AG04450 (cell line): Measurements from ENCODE around the gene KCNMB2. TPM values are rescaled to one million over a fixed set of nuclear protein-coding genes. Genes with fewer than 3 reads are reported as not detected.

Source experiments
- CTCF ChIA-PET: fragments of 300-600, 350-600 bp; formaldehyde crosslinking; extraction: SDS; loops from one replicate; lab custom pipeline; 2022; ENCODE audit warnings: antibody characterized with exemption, inconsistent platforms; lab: Charles Lee
- POLR2A ChIA-PET: fragments of 350-600 bp; formaldehyde crosslinking; extraction: SDS; loops from one replicate; lab custom pipeline; 2021; ENCODE audit warnings: antibody characterized with exemption, inconsistent platforms; lab: Yijun Ruan, JAX
- DNase-seq: peaks from one replicate; pipeline ENCODE4 v3.0.0-alpha.2; 2011; ENCODE audit warnings: low read depth, low spot score
- H3K27ac ChIP-seq: one replicate; pipeline ENCODE4 v1.5.1; 2012; ENCODE audit warnings: low read depth, low read length, control low read depth
- H3K27me3 ChIP-seq: one replicate; pipeline ENCODE4 v1.6.0; 2012; ENCODE audit warnings: low read length; ENCODE audit not compliant: control insufficient read depth, insufficient read depth
- H3K4me3 ChIP-seq: 2 replicates; pipeline ENCODE4 v1.5.1; 2011; ENCODE audit warnings: mild to moderate bottlenecking, low read depth, low read length, control low read depth
- H3K9me3 ChIP-seq: 2 replicates; pipeline ENCODE4 v1.5.1; 2012; ENCODE audit warnings: low read length; ENCODE audit not compliant: control insufficient read depth, insufficient read depth
- CTCF ChIP-seq: IDR thresholded peaks from 2 replicates; pipeline ENCODE4 v1.5.1; 2011; ENCODE audit warnings: low read depth, low read length, control low read depth, inconsistent platforms
- polyA plus RNA-seq: library from polyadenylated mRNA; depleted of rRNA; stranded (reverse); fragments of >200 nt; gene quantifications from 2 replicates; pipeline ENCODE4 v1.2.3, GENCODE V29; 2011

Gene KCNMB2
- polyA plus RNA-seq, 1 experiment: not detected

DNA sequence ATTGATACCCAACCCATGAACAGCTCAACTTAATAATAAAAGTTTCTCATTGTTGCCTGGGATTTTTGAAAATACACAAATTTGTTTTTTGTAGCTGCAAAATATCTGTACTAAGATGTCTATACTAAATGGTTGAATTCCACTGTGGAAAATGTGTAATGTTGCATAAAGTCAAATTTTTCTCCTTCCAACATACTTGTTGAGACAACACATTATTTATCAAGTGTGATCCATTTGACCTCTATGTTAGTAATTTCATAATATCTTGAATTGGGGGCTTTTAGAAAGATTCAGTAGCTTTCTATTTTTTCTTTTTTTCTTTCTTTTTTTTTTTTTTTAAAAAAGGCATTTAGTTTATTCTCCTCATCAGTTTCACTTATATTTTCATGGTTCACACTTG is 88.0 kb downstream of the KCNMB2 start:
- Histone ChIP-seq H3K9me3 (no peaks in the 10 kb centered on the region), H3K27me3 (no peaks in the 10 kb centered on the region), H3K4me3 (no peak overlapping the region), H3K27ac (no peak overlapping the region)
- ChIA-PET POLR2A (no interaction called here), CTCF (no interaction called here)
- DNase-seq: no peak
- no peak for TF ChIP-seq CTCF

DNA sequence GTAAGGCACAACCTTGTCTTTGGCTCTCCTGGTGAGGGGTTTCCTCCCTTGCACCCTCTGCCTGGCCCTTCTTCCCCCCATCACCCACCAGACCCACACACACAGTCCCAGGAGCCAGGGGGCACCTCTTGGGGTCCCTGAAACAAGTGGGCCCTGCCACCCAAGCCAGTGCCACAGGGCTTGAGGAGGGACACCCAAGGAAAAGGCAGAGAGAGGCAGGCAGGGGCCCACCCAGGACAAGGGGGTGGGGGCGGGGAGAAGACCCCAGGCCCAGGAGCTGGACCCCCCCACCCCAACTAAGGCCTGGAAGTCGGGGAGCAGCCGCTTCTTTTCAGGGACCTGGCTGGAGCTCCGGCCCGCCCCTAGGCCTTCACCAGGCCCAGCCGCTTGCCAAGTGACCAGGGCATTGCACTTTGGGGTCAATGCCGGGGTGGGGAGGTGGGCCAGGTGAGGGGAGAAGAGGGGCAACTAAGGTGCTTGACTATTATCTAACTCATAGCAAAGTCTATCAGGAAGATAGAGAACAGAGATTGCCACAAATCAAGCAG is 88.9 kb downstream of the KCNMB2 start:
- CTCF ChIA-PET: no interaction called here
- no peaks in the 10 kb centered on the region for H3K9me3 ChIP-seq
- TF ChIP-seq CTCF: no peak
- H3K27me3 ChIP-seq: no peaks in the 10 kb centered on the region
- no peak for DNase-seq
- H3K4me3 ChIP-seq: no peak overlapping the region
- POLR2A ChIA-PET: no interaction called here
- no peak overlapping the region for H3K27ac ChIP-seq

- H3K9me3 ChIP-seq: no peaks in the 10 kb centered on the region
- DNase-seq: no peak
- H3K4me3 ChIP-seq: no peak overlapping the region
- POLR2A ChIA-PET: no interaction called here
- H3K27me3 ChIP-seq: no peaks in the 10 kb centered on the region
- no peak overlapping the region for H3K27ac ChIP-seq
- TF ChIP-seq CTCF: no peak
- CTCF ChIA-PET: no interaction called here
These were observed 91.8 kb downstream of the KCNMB2 start for GRCh38 chr3:178628037-178628436.

DNA sequence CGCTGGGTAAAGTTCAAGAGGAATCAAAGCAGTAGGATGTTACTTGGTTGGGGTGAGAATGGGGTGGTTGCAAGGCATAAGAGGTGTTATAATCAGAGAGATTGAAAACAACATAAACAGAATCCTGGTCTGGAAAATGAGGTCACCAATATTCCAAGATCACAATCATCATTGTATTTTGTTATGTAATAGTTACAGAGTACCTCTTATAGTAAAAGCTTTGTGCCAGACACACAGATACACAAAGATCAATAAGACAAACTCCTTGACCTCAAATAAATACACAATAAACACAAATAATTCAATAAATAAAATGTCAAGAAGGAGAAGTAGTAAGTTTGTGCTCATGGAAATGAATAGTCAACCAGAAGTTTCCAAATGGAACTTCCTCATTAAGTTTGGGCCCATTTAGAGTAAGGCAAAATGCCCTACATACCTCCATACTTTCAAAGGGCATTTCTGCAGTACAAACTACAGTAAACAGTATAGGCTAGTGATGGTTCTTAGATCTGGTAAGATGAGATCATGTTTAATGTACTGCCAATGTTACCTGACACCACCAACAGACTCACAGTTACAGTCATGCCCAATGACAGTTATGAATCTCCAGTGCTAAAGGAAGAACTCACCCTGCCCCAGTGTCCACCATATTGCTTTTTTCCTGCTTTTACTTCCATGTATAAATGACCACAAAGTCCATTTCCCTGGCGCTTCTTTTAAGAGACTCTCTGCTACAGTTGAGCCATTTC is 93.4 kb downstream of the KCNMB2 start:
- no peak overlapping the region for H3K27ac ChIP-seq
- no peak for DNase-seq
- CTCF ChIA-PET: no interaction called here
- no peaks in the 10 kb centered on the region for H3K9me3 ChIP-seq
- no peaks in the 10 kb centered on the region for H3K27me3 ChIP-seq
- no peak overlapping the region for H3K4me3 ChIP-seq
- POLR2A ChIA-PET: no interaction called here
- TF ChIP-seq CTCF: no peak

- POLR2A ChIA-PET: no interaction called here
- H3K27ac ChIP-seq: no peak overlapping the region
- no peak for DNase-seq
- CTCF ChIA-PET: no interaction called here
- no peaks in the 10 kb centered on the region for H3K27me3 ChIP-seq
- H3K9me3 ChIP-seq: no peaks in the 10 kb centered on the region
- no peak overlapping the region for H3K4me3 ChIP-seq
- no peak for TF ChIP-seq CTCF
These were observed 95.7 kb downstream of the KCNMB2 start for GRCh38 chr3:178631950-178632349.
